Panc1 (cell line): Measurements from ENCODE around the gene RNASET2. TPM values are rescaled to one million over a fixed set of nuclear protein-coding genes. Genes with fewer than 3 reads are reported as not detected.

ENCODE experiments used
- ATAC-seq: fragments of 200-7000 bp; cut with Tn5 transposase; 2 replicates; pipeline ENCODE4 v1.9.1; 2020; ENCODE audit warnings: mild to moderate bottlenecking, moderate library complexity
- BruUV-seq: library from RNA; stranded (reverse); fragments of 400-500 nt; replicated peaks from 2 replicates; lab custom pipeline; 2021; lab: Mats Ljungman, UMichigan
- CTCF ChIA-PET: fragments of 300-600 bp; sonication (Branson Sonifier 250); formaldehyde crosslinking; loops from one replicate; lab custom pipeline; 2022; ENCODE audit warnings: antibody characterized with exemption; lab: Charles Lee
- POLR2A ChIA-PET: fragments of 300-600 bp; sonication (Branson Sonifier 250); formaldehyde crosslinking; loops from one replicate; lab custom pipeline; 2022; ENCODE audit warnings: antibody characterized with exemption; lab: Charles Lee
- DNase-seq: peaks from one replicate; pipeline ENCODE4 v3.0.0-alpha.2; 2010; ENCODE audit warnings: low read depth, low spot score
- H3K27ac ChIP-seq: 2 replicates; pipeline ENCODE4 v1.5.1; 2011; ENCODE audit warnings: mild to moderate bottlenecking, low read length, inconsistent platforms
- H3K27me3 ChIP-seq: fragments of 200-500 bp; sonication (Bioruptor generic); 2 replicates; pipeline ENCODE4 v1.6.0; 2014; ENCODE audit warnings: low read length, inconsistent platforms; ENCODE audit not compliant: control insufficient read depth, insufficient read depth
- H3K36me3 ChIP-seq: fragments of 200-500 bp; sonication (Bioruptor generic); 2 replicates; pipeline ENCODE4 v1.5.1; 2014; ENCODE audit warnings: inconsistent platforms, mild to moderate bottlenecking, low read length, moderate library complexity; ENCODE audit not compliant: control insufficient read depth, insufficient read depth
- H3K4me1 ChIP-seq: 2 replicates; pipeline ENCODE4 v1.5.1; 2011; ENCODE audit warnings: inconsistent platforms, mild to moderate bottlenecking, low read length, moderate library complexity; ENCODE audit not compliant: control insufficient read depth, insufficient read depth
- H3K4me3 ChIP-seq, 2 experiments: 2 replicates each; pipeline ENCODE4 v1.5.1; 2011 to 2012; ENCODE audit warnings: low read depth in 2 of 2, low read length in 2 of 2, mild to moderate bottlenecking in 2 of 2, inconsistent platforms in 1 of 2, moderate library complexity in 1 of 2
- H3K9me3 ChIP-seq: fragments of 200-500 bp; sonication (Bioruptor generic); 2 replicates; pipeline ENCODE4 v1.5.1; 2014; ENCODE audit warnings: low read depth, mild to moderate bottlenecking, inconsistent platforms, low read length, moderate library complexity; ENCODE audit not compliant: control insufficient read depth, insufficient read depth
- POLR2AphosphoS5 ChIP-seq: IDR thresholded peaks from 2 replicates; pipeline ENCODE4 v1.6.1; 2012; ENCODE audit warnings: mild to moderate bottlenecking, low read depth, low read length, moderate library complexity
- SIN3A ChIP-seq: IDR thresholded peaks from 2 replicates; pipeline ENCODE4 v1.6.1; 2012; ENCODE audit warnings: low read depth, mild to moderate bottlenecking, low read length, moderate library complexity, borderline replicate concordance; ENCODE audit not compliant: insufficient read depth
- TCF7L2 ChIP-seq: IDR thresholded peaks from 2 replicates; pipeline ENCODE4 v1.6.1; 2011; ENCODE audit warnings: mild to moderate bottlenecking, low read depth, low read length, inconsistent platforms
- in situ Hi-C: cut with HindIII; loops from 2 replicates; pipeline ENCODE4 v1.10.0; 2016; ENCODE audit warnings: low sequenced_read_pairs, low pct_unique_long_range_greater_than_20kb
- intact Hi-C: fragments of 100-400 bp; cut with micrococcal nuclease; formaldehyde crosslinking; loops from one replicate; pipeline ENCODE4 v1.10.0; 2022; ENCODE audit not compliant: unreplicated experiment
- total RNA-seq: library from RNA; stranded (reverse); gene quantifications from one replicate; pipeline ENCODE4 v1.2.1, GENCODE V29; 2021; ENCODE audit not compliant: unreplicated experiment
- TF ChIP-seq, protein P1 (sequence below), 2 experiments: IDR thresholded peaks; 2 replicates each; pipeline ENCODE4 v1.6.1; 2011 to 2012; ENCODE audit warnings: low read depth in 2 of 2, control low read depth in 1 of 2, low read length in 1 of 2, mild to moderate bottlenecking in 1 of 2, moderate library complexity in 1 of 2; ENCODE audit not compliant: insufficient read depth in 1 of 2
- TF ChIP-seq, protein P2 (sequence below): fragments of 450-650 bp; IDR thresholded peaks from 2 replicates; pipeline ENCODE4 v1.5.1; 2017; ENCODE audit warnings: mild to moderate bottlenecking

The RNASET2 gene
- total RNA-seq, 1 experiment from 2014 or later: 9.7 TPM

DNA sequence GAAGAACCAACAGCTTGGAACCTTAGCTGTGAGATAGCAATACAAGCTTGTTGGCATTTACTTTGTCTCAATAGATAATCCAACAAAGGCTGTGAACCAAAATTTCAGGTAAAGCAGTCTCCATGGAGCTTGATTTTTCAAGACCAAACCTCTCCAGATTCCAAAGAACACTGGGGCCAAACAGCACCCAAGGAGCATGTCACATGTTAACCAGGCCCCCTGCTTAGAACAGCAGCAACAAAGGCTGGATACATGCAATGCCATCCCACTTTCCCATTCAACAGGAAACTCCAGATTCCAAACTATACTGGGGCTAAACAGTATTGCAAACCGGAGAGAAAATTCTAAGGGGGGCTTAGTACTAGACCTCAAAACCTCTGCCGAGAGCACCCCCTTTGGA, 15.8 kb upstream of the RNASET2 start:
- no peaks in the 10 kb centered on the region for H3K27me3 ChIP-seq
- BruUV-seq: no TSS peak
- ChIA-PET CTCF (no interaction called here), POLR2A (interaction anchor here (0.6 kb wide), 1 partner anchor 215 kb away, joined by 3 read pairs; no protein-coding TSS in a partner anchor)
- TF ChIP-seq, protein P1, sequence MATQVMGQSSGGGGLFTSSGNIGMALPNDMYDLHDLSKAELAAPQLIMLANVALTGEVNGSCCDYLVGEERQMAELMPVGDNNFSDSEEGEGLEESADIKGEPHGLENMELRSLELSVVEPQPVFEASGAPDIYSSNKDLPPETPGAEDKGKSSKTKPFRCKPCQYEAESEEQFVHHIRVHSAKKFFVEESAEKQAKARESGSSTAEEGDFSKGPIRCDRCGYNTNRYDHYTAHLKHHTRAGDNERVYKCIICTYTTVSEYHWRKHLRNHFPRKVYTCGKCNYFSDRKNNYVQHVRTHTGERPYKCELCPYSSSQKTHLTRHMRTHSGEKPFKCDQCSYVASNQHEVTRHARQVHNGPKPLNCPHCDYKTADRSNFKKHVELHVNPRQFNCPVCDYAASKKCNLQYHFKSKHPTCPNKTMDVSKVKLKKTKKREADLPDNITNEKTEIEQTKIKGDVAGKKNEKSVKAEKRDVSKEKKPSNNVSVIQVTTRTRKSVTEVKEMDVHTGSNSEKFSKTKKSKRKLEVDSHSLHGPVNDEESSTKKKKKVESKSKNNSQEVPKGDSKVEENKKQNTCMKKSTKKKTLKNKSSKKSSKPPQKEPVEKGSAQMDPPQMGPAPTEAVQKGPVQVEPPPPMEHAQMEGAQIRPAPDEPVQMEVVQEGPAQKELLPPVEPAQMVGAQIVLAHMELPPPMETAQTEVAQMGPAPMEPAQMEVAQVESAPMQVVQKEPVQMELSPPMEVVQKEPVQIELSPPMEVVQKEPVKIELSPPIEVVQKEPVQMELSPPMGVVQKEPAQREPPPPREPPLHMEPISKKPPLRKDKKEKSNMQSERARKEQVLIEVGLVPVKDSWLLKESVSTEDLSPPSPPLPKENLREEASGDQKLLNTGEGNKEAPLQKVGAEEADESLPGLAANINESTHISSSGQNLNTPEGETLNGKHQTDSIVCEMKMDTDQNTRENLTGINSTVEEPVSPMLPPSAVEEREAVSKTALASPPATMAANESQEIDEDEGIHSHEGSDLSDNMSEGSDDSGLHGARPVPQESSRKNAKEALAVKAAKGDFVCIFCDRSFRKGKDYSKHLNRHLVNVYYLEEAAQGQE (IDR thresholded peaks at IDR 0.05; ENCODE audit: insufficient read depth in 1 of 2, low read depth in 2 of 2, low read length in 1 of 2): no peak
- TF ChIP-seq TCF7L2: no peak
- TF ChIP-seq, protein P2, sequence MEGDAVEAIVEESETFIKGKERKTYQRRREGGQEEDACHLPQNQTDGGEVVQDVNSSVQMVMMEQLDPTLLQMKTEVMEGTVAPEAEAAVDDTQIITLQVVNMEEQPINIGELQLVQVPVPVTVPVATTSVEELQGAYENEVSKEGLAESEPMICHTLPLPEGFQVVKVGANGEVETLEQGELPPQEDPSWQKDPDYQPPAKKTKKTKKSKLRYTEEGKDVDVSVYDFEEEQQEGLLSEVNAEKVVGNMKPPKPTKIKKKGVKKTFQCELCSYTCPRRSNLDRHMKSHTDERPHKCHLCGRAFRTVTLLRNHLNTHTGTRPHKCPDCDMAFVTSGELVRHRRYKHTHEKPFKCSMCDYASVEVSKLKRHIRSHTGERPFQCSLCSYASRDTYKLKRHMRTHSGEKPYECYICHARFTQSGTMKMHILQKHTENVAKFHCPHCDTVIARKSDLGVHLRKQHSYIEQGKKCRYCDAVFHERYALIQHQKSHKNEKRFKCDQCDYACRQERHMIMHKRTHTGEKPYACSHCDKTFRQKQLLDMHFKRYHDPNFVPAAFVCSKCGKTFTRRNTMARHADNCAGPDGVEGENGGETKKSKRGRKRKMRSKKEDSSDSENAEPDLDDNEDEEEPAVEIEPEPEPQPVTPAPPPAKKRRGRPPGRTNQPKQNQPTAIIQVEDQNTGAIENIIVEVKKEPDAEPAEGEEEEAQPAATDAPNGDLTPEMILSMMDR: no peak
- TF ChIP-seq SIN3A: no peak
- no peak for TF ChIP-seq POLR2AphosphoS5
- in situ Hi-C loops: no loop called here
- H3K4me1 ChIP-seq: no peaks in the 10 kb centered on the region
- no peak for ATAC-seq
- no peaks in the 10 kb centered on the region for H3K9me3 ChIP-seq
- H3K27ac ChIP-seq: no peak overlapping the region
- DNase-seq: no peak
- no peaks in the 10 kb centered on the region for H3K36me3 ChIP-seq
- intact Hi-C loops: no loop called here
- H3K4me3 ChIP-seq: no peak overlapping the region

DNA sequence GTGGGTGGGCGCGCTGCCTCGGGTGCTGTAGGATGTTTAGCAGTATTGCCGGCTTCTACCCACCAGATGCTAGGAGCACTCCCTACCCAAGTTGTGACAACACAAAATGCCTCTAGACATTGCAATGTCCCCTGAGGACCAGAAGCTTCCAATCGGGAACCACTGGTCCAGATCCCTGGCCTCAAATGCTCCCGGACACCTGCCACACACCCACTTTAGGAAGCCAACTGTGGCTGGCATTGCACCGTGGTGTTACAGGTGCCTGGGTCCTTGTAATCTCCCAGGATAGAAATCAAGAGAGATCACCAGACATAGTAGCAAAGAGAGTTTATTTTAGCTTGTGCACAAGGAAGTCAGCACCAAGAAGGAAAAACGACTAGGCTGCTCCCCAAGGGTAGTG, 14.9 kb upstream of the RNASET2 start:
- in situ Hi-C loops: no loop called here
- TF ChIP-seq POLR2AphosphoS5: no peak
- no peak for TF ChIP-seq SIN3A
- H3K27me3 ChIP-seq: no peaks in the 10 kb centered on the region
- no peak overlapping the region for H3K4me3 ChIP-seq
- no peaks in the 10 kb centered on the region for H3K4me1 ChIP-seq
- no peaks in the 10 kb centered on the region for H3K9me3 ChIP-seq
- no TSS peak for BruUV-seq
- DNase-seq (no peak), ATAC-seq (no peak)
- intact Hi-C loops: no loop called here
- no peaks in the 10 kb centered on the region for H3K36me3 ChIP-seq
- ChIA-PET CTCF (interaction anchor here (0.6 kb wide), 1 partner anchor 20 kb away, joined by 8 read pairs; no protein-coding TSS in a partner anchor), POLR2A (interaction anchor here (0.6 kb wide), 1 partner anchor 214 kb away, joined by 3 read pairs; no protein-coding TSS in a partner anchor)
- H3K27ac ChIP-seq: no peak overlapping the region

DNA sequence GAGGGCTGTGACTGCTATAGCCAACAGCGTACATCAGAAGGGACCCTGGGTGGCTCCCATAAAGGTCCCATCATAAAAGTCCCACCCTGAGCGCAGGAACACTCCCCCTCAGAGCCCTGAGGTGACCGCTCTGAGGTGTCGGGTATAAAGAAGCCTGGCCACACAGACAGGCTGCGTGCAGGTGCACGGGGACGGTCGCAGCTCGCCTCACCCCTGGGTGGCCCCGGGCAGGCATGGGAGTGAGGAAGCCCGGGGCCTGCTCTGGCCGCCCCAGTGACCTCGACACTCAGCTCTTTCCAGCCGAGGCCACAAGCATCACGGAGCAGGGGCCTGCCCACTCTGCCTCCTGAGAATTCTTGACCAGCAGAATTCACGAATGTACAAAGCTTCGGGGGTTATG, 14.4 kb upstream of the RNASET2 start:
- H3K27ac ChIP-seq: no peak overlapping the region
- in situ Hi-C loops: no loop called here
- intact Hi-C loops: no loop called here
- no peaks in the 10 kb centered on the region for H3K4me1 ChIP-seq
- POLR2A ChIA-PET: no interaction called here
- no TSS peak for BruUV-seq
- no peaks in the 10 kb centered on the region for H3K36me3 ChIP-seq
- H3K27me3 ChIP-seq: no peaks in the 10 kb centered on the region
- DNase-seq: no peak
- H3K9me3 ChIP-seq: no peaks in the 10 kb centered on the region
- CTCF ChIA-PET: interaction anchor here (0.6 kb wide), 1 partner anchor 20 kb away, joined by 8 read pairs; no protein-coding TSS in a partner anchor
- TF ChIP-seq POLR2AphosphoS5: no peak
- TF ChIP-seq SIN3A: no peak
- TF ChIP-seq TCF7L2: no peak
- TF ChIP-seq, protein P2: no peak
- TF ChIP-seq, protein P1 (IDR thresholded peaks at IDR 0.05; ENCODE audit: insufficient read depth in 1 of 2, low read depth in 2 of 2, low read length in 1 of 2): no peak
- H3K4me3 ChIP-seq: no peak overlapping the region
- ATAC-seq: no peak
